ENCODE measurements around the gene FBXO38.

DNA sequence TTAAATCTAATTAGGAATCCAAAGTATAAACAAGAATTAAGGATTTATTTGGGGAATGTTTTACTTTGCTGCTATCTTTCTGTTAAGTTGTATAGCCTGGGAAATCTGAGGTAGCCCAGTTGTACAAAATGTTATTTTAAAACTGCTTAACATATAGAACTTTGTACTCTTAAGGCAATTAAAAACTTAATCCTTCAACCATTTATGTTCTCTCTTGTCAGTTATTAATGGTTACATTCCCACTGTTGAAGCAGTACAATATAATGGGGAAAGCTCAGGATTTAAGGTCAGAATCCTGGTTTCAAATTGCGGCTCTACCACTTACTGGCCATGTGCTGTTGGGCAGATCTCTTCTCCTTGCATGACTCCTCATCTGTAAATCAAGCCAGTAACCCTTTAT lies 32.7 kb downstream of the FBXO38 start:
- TF ChIP-seq, protein P1, sequence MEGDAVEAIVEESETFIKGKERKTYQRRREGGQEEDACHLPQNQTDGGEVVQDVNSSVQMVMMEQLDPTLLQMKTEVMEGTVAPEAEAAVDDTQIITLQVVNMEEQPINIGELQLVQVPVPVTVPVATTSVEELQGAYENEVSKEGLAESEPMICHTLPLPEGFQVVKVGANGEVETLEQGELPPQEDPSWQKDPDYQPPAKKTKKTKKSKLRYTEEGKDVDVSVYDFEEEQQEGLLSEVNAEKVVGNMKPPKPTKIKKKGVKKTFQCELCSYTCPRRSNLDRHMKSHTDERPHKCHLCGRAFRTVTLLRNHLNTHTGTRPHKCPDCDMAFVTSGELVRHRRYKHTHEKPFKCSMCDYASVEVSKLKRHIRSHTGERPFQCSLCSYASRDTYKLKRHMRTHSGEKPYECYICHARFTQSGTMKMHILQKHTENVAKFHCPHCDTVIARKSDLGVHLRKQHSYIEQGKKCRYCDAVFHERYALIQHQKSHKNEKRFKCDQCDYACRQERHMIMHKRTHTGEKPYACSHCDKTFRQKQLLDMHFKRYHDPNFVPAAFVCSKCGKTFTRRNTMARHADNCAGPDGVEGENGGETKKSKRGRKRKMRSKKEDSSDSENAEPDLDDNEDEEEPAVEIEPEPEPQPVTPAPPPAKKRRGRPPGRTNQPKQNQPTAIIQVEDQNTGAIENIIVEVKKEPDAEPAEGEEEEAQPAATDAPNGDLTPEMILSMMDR (IDR thresholded peaks at IDR 0.05; ENCODE audit: insufficient read depth, low read depth, low read length), result no peak
- no peak for TF ChIP-seq EZH2 (IDR thresholded peaks at IDR 0.05; ENCODE audit: insufficient read depth, low read length)
